SU-DHL-6 (cell line): ENCODE measurements around the gene ZSWIM5.

Experiments
- EZH2phosphoT487 ChIP-seq: fragments of 200-600 bp; sonication (generic), shearing (Covaris generic); conservative IDR thresholded peaks from 2 replicates; pipeline ENCODE4 v1.6.1; 2018; ENCODE audit warnings: mild to moderate bottlenecking, antibody characterized with exemption, low read length, moderate library complexity, mixed read lengths
- TF ChIP-seq, protein P1 (sequence below): fragments of 200-600 bp; sonication (generic); IDR thresholded peaks from one replicate; pipeline ENCODE4 v1.5.1; 2017; ENCODE audit warnings: antibody characterized with exemption, mild to moderate bottlenecking, low read length, moderate library complexity; ENCODE audit not compliant: insufficient read depth, poor library complexity, severe bottlenecking

GRCh38 chr1:45047032-45047431 is 159.4 kb downstream of the ZSWIM5 start:
- TF ChIP-seq, protein P1, sequence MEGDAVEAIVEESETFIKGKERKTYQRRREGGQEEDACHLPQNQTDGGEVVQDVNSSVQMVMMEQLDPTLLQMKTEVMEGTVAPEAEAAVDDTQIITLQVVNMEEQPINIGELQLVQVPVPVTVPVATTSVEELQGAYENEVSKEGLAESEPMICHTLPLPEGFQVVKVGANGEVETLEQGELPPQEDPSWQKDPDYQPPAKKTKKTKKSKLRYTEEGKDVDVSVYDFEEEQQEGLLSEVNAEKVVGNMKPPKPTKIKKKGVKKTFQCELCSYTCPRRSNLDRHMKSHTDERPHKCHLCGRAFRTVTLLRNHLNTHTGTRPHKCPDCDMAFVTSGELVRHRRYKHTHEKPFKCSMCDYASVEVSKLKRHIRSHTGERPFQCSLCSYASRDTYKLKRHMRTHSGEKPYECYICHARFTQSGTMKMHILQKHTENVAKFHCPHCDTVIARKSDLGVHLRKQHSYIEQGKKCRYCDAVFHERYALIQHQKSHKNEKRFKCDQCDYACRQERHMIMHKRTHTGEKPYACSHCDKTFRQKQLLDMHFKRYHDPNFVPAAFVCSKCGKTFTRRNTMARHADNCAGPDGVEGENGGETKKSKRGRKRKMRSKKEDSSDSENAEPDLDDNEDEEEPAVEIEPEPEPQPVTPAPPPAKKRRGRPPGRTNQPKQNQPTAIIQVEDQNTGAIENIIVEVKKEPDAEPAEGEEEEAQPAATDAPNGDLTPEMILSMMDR: no peak
- no peak for TF ChIP-seq EZH2phosphoT487
